Measurements from ENCODE around the gene DUSP22.

DNA sequence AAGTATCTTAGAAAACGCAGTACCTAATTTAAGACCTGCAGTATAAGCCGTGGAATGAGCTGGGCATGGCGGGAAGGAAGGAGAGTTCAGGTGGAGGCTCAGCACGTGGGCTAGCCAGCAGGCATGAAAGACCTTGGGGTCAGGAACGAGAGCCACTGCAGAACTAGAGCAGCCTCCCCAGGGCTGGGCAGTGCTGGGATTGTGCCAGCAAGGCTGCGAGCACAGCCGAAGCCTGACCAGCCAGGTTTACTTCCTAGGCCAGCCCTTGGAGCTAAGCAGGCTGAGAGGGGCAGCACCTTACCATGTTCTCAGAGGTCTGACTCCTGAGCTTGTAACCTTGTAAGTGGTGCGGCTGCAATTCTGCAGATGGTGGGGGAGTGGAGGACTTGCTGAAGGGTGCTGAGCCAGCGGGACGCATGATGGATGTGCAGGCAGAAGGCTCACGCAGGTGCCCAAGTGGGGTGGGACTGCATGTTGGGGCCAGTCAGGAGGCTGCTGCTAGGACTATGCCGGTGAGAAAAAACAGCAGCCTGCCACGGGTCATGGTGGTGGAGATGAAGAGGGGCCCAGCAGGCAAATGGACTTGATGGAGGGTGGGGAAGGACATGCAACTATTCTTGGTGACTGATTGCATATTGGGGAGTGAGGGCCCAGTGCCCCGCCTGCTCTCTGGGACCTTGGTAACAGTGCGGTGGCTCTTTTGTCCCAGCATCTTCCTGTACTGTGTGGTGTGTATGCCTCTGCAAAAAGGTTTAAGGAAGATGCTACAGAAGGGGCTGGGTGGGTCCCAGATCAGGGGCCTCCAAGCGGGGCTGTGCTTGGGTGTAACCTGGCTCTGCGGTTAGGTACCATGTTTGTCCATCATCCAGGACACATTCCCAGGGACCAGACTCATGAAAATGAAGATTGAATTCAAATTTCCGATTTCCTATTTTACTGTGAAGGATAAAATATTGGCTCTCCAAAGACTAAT is 61.6 kb downstream of the DUSP22 start:
- TF ChIP-seq GATA3 (IDR thresholded peaks at IDR 0.05; ENCODE audit: low read depth, low read length) (no peak), GATA2 (IDR thresholded peaks at IDR 0.05; ENCODE audit: low read depth, low read length) (no peak)

All from SH-SY5Y (cell line).